ENCODE results near the gene MAP2K1. TPM values are rescaled to one million over a fixed set of nuclear protein-coding genes. Genes with fewer than 3 reads are reported as not detected.
"Not testable (repeated sequence)": the region's sequence is repeated elsewhere in the genome, so short reads cannot be mapped to it uniquely, and the experiment has no call there.

Gene MAP2K1
- total RNA-seq, 2 donors from 2014 or later, result 107 to 143 TPM

GRCh38 chr15:66461917-66462316, 75.2 kb downstream of the MAP2K1 start:
- H3K9me3 Mint-ChIP-seq, result no peaks in the 10 kb centered on the region
- H3K27ac Mint-ChIP-seq, result no peak overlapping the region
- no peak for ATAC-seq (replicated peaks)

GRCh38 chr15:66462627-66463026, 75.9 kb downstream of the MAP2K1 start:
- peaks cover 14% of the 10 kb centered on the region for H3K4me1 Mint-ChIP-seq

More at GRCh38 chr15:66461917-66462316, 75.2 kb downstream of the MAP2K1 start:
- H3K4me3 Mint-ChIP-seq, result no peak overlapping the region
- H3K36me3 Mint-ChIP-seq (ENCODE audit: low read depth), result peaks cover 79% of the 10 kb centered on the region
- H3K4me1 Mint-ChIP-seq, result peaks cover 14% of the 10 kb centered on the region
- no peaks in the 10 kb centered on the region for H3K27me3 Mint-ChIP-seq

GRCh38 chr15:66465294-66465693, 78.6 kb downstream of the MAP2K1 start:
- not testable (repeated sequence) for H3K4me3 Mint-ChIP-seq; H3K4me1 Mint-ChIP-seq; H3K27ac Mint-ChIP-seq; H3K27me3 Mint-ChIP-seq; ATAC-seq (replicated peaks); H3K9me3 Mint-ChIP-seq
- peaks cover 86% of the 10 kb centered on the region for H3K36me3 Mint-ChIP-seq (ENCODE audit: low read depth)

More at GRCh38 chr15:66462627-66463026, 75.9 kb downstream of the MAP2K1 start:
- peaks cover 86% of the 10 kb centered on the region for H3K36me3 Mint-ChIP-seq (ENCODE audit: low read depth)
- H3K27ac Mint-ChIP-seq, result no peak overlapping the region
- H3K9me3 Mint-ChIP-seq, result no peaks in the 10 kb centered on the region
- H3K4me3 Mint-ChIP-seq, result no peak overlapping the region
- no peak for ATAC-seq (replicated peaks)
- no peaks in the 10 kb centered on the region for H3K27me3 Mint-ChIP-seq

GRCh38 chr15:66467162-66468040, 80.7 kb downstream of the MAP2K1 start:
- Mint-ChIP-seq H3K36me3 (ENCODE audit: low read depth) (peaks cover 79% of the 10 kb centered on the region), H3K27ac (peak overlapping the region; percentile 8)
- H3K9me3 Mint-ChIP-seq; ATAC-seq (replicated peaks); H3K4me3 Mint-ChIP-seq; H3K27me3 Mint-ChIP-seq; H3K4me1 Mint-ChIP-seq: not testable (repeated sequence)

GRCh38 chr15:66470825-66471224, 84.1 kb downstream of the MAP2K1 start:
- Mint-ChIP-seq H3K36me3 (ENCODE audit: low read depth) (peaks cover 67% of the 10 kb centered on the region), H3K4me1 (peaks cover 24% of the 10 kb centered on the region), H3K27ac (peak overlapping the region; percentile 71), H3K4me3 (peak overlapping the region; percentile 30)
- not testable (repeated sequence) for H3K9me3 Mint-ChIP-seq; ATAC-seq (replicated peaks); H3K27me3 Mint-ChIP-seq

- Mint-ChIP-seq H3K36me3 (ENCODE audit: low read depth) (peaks cover 56% of the 10 kb centered on the region), H3K27me3 (no peaks in the 10 kb centered on the region), H3K4me1 (peaks cover 33% of the 10 kb centered on the region), H3K27ac (peak overlapping the region; percentile 60), H3K9me3 (no peaks in the 10 kb centered on the region), H3K4me3 (peak overlapping the region; percentile 30)
- ATAC-seq (replicated peaks), result peak; percentile 78
Observed at GRCh38 chr15:66472176-66472999, 85.7 kb downstream of the MAP2K1 start.

GRCh38 chr15:66474135-66474534, 87.4 kb downstream of the MAP2K1 start:
- H3K9me3 Mint-ChIP-seq, result no peaks in the 10 kb centered on the region
- ATAC-seq (replicated peaks), result no peak
- H3K4me3 Mint-ChIP-seq, result no peak overlapping the region
- H3K36me3 Mint-ChIP-seq (ENCODE audit: low read depth), result peaks cover 45% of the 10 kb centered on the region
- no peak overlapping the region for H3K27ac Mint-ChIP-seq
- H3K4me1 Mint-ChIP-seq, result peaks cover 33% of the 10 kb centered on the region
- no peaks in the 10 kb centered on the region for H3K27me3 Mint-ChIP-seq

GRCh38 chr15:66474963-66475362, 88.3 kb downstream of the MAP2K1 start:
- H3K27me3 Mint-ChIP-seq, result no peaks in the 10 kb centered on the region
- ATAC-seq (replicated peaks), result no peak
- no peak overlapping the region for H3K27ac Mint-ChIP-seq
- H3K36me3 Mint-ChIP-seq (ENCODE audit: low read depth), result peaks cover 44% of the 10 kb centered on the region
- H3K4me1 Mint-ChIP-seq, result peaks cover 38% of the 10 kb centered on the region
- H3K9me3 Mint-ChIP-seq, result no peaks in the 10 kb centered on the region
- H3K4me3 Mint-ChIP-seq, result no peak overlapping the region

- H3K4me1 Mint-ChIP-seq, result peaks cover 33% of the 10 kb centered on the region
- H3K27me3 Mint-ChIP-seq, result no peaks in the 10 kb centered on the region
- H3K36me3 Mint-ChIP-seq (ENCODE audit: low read depth), result peaks cover 46% of the 10 kb centered on the region
- peak overlapping the region; percentile 53 for H3K27ac Mint-ChIP-seq
- peak overlapping the region; percentile 26 for H3K4me3 Mint-ChIP-seq
- ATAC-seq (replicated peaks), result peak; percentile 82
- no peaks in the 10 kb centered on the region for H3K9me3 Mint-ChIP-seq
Observed at GRCh38 chr15:66476535-66476934, 89.8 kb downstream of the MAP2K1 start.

GRCh38 chr15:66477011-66477410, 90.3 kb downstream of the MAP2K1 start:
- no peak for ATAC-seq (replicated peaks)
- Mint-ChIP-seq H3K9me3 (no peaks in the 10 kb centered on the region), H3K4me3 (peak overlapping the region; percentile 26), H3K36me3 (ENCODE audit: low read depth) (peaks cover 50% of the 10 kb centered on the region), H3K4me1 (peaks cover 34% of the 10 kb centered on the region), H3K27ac (peak overlapping the region; percentile 53), H3K27me3 (no peaks in the 10 kb centered on the region)

GRCh38 chr15:66480267-66480666, 93.6 kb downstream of the MAP2K1 start:
- H3K9me3 Mint-ChIP-seq, result no peaks in the 10 kb centered on the region
- H3K36me3 Mint-ChIP-seq (ENCODE audit: low read depth), result peaks cover 67% of the 10 kb centered on the region
- H3K4me3 Mint-ChIP-seq, result no peak overlapping the region
- no peak overlapping the region for H3K27ac Mint-ChIP-seq
- no peak for ATAC-seq (replicated peaks)
- no peaks in the 10 kb centered on the region for H3K27me3 Mint-ChIP-seq
- H3K4me1 Mint-ChIP-seq, result peaks cover 33% of the 10 kb centered on the region

GRCh38 chr15:66481107-66481856, 94.6 kb downstream of the MAP2K1 start:
- H3K4me3 Mint-ChIP-seq, result no peak overlapping the region
- H3K4me1 Mint-ChIP-seq, result peaks cover 23% of the 10 kb centered on the region
- no peaks in the 10 kb centered on the region for H3K27me3 Mint-ChIP-seq
- ATAC-seq (replicated peaks), result no peak
- H3K9me3 Mint-ChIP-seq, result no peaks in the 10 kb centered on the region
- H3K27ac Mint-ChIP-seq, result peak overlapping the region; percentile 80
- H3K36me3 Mint-ChIP-seq (ENCODE audit: low read depth), result peaks cover 67% of the 10 kb centered on the region

- Mint-ChIP-seq H3K9me3 (no peaks in the 10 kb centered on the region), H3K36me3 (ENCODE audit: low read depth) (peaks cover 79% of the 10 kb centered on the region), H3K4me3 (no peak overlapping the region), H3K27ac (peak overlapping the region; percentile 80), H3K4me1 (peaks cover 18% of the 10 kb centered on the region), H3K27me3 (no peaks in the 10 kb centered on the region)
- ATAC-seq (replicated peaks), result no peak
Observed at GRCh38 chr15:66482539-66482938, 95.8 kb downstream of the MAP2K1 start.

- Mint-ChIP-seq H3K27ac (no peak overlapping the region), H3K9me3 (no peaks in the 10 kb centered on the region), H3K4me1 (peaks cover 18% of the 10 kb centered on the region), H3K36me3 (ENCODE audit: low read depth) (peaks cover 86% of the 10 kb centered on the region), H3K27me3 (no peaks in the 10 kb centered on the region), H3K4me3 (no peak overlapping the region)
- no peak for ATAC-seq (replicated peaks)
Observed at GRCh38 chr15:66483131-66483566, 96.4 kb downstream of the MAP2K1 start.

Data from activated T-helper 17 cell treated with anti-CD3 and anti-CD28 coated beads, Interleukin-2, amount 50 U/mL, for 72 hours (primary cell).